ENCODE measurements around the gene C3orf52.

C3orf52 gene

GRCh38 chr3:112117415-112117814, 31.2 kb downstream of the C3orf52 start:
- in situ Hi-C loops (cut with MboI; ENCODE audit: low sequenced_read_pairs): loop anchor here (25.0 kb wide), 2 partner anchors 195 to 395 kb away; no protein-coding TSS in a partner anchor

GRCh38 chr3:112117841-112118571, 31.8 kb downstream of the C3orf52 start:
- in situ Hi-C loops (cut with MboI; ENCODE audit: low sequenced_read_pairs): loop anchor here (25.0 kb wide), 2 partner anchors 194 to 394 kb away; no protein-coding TSS in a partner anchor

DNA sequence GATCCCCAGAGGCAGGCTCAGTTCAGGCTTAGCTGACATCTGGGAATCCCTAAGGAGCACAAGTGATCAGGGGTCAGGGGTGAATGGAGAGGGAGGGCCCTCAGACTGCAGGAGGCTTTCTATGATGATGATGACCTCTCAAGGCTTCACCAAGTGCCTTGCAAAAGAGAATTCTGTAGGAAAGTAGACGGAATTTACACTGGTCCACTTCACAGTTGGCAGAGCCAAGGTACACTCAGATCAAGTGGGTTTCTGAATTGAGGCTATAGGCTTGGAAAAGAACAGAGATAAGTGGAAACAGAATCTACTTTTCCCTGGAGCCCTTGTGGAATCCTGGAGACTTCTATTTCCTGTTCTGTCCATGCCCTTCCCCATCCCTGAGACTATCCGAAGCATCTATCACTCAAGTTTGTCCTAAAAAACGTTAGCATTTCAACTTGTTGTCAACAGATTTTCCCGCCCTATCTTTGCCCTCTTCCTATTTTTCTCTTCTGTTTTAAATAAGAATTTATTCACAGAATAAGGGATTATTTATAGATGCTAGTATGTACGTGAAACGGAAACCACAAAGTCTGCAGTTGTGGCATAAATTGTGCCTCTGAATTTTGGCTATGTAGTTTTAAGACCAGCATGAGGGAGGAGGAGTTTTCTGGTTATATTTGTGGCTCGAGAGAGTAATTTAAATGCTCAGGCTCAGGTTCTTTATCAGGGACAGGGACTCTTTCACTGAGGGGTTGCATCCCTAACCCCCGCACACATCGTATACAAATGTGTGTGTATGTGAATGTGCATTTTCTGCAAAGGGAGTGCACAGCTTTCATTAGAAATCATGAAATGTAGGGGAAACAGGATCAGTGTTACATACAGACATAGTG, 34.0 kb downstream of the C3orf52 start:
- in situ Hi-C loops (cut with MboI; ENCODE audit: low sequenced_read_pairs): loop anchor here (25.0 kb wide), 2 partner anchors 192 to 392 kb away; no protein-coding TSS in a partner anchor

DNA sequence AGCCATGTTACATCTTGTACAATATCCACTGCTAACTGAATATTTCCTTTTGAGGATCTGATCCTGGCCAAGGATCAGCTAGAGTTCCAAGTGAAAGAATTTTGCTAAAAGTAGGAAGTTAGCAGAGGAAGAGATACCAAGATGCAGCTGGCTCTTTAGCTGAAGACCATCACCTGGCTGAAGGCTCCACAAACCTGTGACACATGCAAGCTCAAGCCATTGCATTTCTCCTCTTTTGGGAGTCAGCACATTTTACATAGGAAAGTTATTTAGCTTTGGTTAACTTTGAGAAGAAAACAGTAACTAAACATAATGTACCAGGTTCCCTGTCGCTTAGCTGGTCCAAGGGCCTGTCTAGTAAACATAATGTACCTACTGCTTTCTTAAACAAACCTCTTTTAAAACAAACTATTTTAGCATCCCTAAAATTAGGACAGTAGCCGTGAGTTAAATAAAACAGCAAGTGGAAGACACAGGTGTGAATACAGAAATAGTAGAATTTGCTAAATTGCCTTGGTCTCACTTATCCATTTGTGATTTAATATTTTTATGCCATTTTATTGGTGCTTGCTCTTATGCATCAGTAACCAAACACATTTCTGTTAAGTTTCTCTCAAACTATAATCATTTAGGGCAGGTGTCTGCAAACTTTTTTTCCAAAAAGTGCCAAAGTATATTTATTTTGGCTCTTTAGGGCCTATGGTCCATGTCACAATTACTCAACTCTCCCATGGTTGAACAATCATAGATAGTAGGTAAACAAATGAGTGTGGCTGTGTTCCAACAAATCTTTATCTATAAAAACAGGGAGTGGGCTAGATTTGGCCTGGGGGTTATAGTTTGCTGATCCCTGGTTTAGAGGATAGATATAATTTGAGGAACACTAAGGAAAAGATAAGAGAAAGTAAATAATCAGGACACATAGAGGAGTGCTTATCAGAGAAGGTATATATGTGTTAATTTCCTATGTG, 35.7 kb downstream of the C3orf52 start:
- in situ Hi-C loops (cut with MboI; ENCODE audit: low sequenced_read_pairs): loop anchor here (25.0 kb wide), 2 partner anchors 190 to 390 kb away; no protein-coding TSS in a partner anchor

GRCh38 chr3:112122870-112123269, 36.7 kb downstream of the C3orf52 start:
- in situ Hi-C loops (cut with MboI; ENCODE audit: low sequenced_read_pairs): loop anchor here (25.0 kb wide), 2 partner anchors 189 to 389 kb away; no protein-coding TSS in a partner anchor

GRCh38 chr3:112123548-112123947, 37.4 kb downstream of the C3orf52 start:
- in situ Hi-C loops (cut with MboI; ENCODE audit: low sequenced_read_pairs): loop anchor here (25.0 kb wide), 2 partner anchors 189 to 389 kb away; no protein-coding TSS in a partner anchor

GRCh38 chr3:112124907-112125607, 38.9 kb downstream of the C3orf52 start:
- in situ Hi-C loops (cut with MboI; ENCODE audit: low sequenced_read_pairs): loop anchor here (25.0 kb wide), 2 partner anchors 187 to 387 kb away; no protein-coding TSS in a partner anchor

- in situ Hi-C loops (cut with MboI; ENCODE audit: low sequenced_read_pairs): no loop called here
Measured at GRCh38 chr3:112126511-112126911, 40.3 kb downstream of the C3orf52 start.

- in situ Hi-C loops (cut with MboI; ENCODE audit: low sequenced_read_pairs): no loop called here
Measured at GRCh38 chr3:112127522-112128494, 41.6 kb downstream of the C3orf52 start.

DNA sequence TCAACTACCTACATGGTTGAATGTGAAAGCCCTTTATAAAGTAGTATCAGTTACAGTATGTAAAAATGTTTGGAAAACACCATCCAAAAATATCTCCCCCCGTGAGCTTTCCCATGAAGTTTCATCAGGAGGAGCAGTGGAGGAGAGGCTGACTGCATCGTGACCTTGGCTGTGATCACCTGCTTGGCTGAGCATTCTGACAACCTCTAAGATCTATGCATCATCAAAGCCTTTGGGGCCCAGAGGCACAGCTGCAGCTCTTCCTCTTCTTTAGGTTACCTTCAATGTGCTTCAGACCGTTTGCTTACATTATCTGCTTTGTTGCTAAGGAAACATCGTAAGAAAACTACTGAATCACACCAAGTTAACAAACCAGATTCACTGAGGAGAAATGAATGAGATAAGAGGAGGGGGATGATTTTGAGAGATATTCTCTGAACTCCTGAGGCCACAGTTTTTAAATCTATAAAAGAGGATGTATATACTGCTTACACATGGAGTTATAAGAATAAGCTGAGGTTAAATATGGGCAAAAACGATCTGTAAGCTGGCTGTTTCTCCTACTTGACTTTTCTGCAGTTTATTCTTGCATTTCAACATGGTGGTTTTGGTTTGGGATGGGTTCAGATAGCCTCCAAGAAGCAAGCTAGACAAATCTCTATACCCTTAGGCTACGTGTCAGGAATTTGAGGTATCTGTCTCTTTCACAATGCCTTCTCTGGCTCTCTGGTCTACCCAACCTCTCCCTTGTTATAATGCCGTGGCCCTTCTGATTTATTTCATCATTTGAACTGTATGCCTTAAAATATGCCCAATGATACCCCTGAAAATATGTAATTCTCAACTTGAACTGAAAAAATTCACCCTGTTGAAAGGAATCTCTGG, 42.9 kb downstream of the C3orf52 start:
- in situ Hi-C loops (cut with MboI; ENCODE audit: low sequenced_read_pairs): no loop called here

- in situ Hi-C loops (cut with MboI; ENCODE audit: low sequenced_read_pairs): no loop called here
Measured at GRCh38 chr3:112129925-112130637, 43.9 kb downstream of the C3orf52 start.

GRCh38 chr3:112130638-112130993, 44.4 kb downstream of the C3orf52 start:
- in situ Hi-C loops (cut with MboI; ENCODE audit: low sequenced_read_pairs): no loop called here

DNA sequence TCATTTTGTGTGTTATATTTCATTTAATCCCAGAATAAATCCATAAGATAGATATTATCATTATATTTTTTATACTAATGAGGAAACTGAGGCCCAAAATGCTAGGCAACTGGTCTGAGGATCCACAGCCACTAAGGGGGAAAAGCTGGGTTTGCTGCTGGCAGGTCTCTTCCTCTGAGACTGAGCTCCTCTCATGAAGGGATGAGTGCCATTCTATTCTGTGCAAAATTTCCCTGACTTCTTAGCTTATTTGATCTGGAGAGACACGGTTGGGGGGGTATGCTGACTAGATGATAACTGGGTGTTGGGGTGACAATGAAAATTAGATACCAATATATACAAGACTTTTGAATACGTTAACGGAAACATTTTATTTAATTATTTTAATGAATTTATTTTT, 44.9 kb downstream of the C3orf52 start:
- in situ Hi-C loops (cut with MboI; ENCODE audit: low sequenced_read_pairs): no loop called here

GRCh38 chr3:112132088-112132487, 45.9 kb downstream of the C3orf52 start:
- in situ Hi-C loops (cut with MboI; ENCODE audit: low sequenced_read_pairs): no loop called here

DNA sequence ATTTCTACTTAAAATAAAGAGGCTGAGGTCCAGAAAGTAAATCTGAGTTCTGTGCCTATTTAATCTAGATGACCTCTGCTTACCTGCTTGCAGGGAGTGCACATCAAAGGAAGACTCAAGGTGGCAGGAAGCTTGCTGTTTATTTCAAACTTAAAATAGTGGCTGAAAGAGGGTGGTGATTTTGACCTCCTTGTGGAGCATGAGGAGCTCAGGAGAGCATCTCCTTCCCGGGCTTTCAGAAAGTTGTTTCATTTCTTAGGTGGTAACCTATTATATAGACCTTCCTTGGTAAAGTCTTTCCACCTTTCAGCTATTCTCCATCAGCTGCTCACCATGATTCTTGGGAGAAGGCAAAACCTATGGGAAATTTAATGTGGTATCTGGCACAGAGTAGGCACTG, 46.4 kb downstream of the C3orf52 start:
- in situ Hi-C loops (cut with MboI; ENCODE audit: low sequenced_read_pairs): no loop called here

DNA sequence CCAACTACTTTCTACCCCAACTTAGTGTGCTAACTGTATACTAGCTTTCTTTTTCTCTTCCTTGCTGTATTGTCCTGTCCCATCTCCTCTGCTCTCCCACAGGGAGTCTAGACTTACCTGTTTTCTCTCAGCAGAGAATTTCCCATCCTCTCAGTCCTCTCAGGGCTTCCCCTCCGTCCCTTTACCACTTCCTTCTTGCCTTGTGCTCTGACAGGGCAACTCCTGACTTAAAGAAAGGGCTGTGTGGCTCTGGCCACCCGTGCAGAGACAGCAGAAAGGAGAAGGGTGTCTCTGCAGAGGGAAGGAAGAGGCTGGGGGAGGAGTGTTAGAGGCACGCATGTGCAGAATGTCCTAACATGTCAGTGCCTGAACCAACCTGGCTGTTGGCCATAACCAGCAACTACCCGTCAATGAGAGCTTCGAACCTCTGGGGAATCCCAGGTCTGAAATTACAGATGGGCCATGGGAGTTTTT, 46.8 kb downstream of the C3orf52 start, which contains the start of gene GCSAM:
Gene GCSAM, minus strand, starts transcription at position 274 of the 474 bp plus-strand sequence. Its CDS starts 128 bp downstream, at position 146.
- in situ Hi-C loops (cut with MboI; ENCODE audit: low sequenced_read_pairs): no loop called here

Measured in HL-60/S4 treated with retinoic acid at 250 ng/mL for 4 days and 3 days (cell line).